Esophagus (tissue), 2 donors: ENCODE results near the gene RPS19BP1. TPM values are rescaled to one million over a fixed set of nuclear protein-coding genes. Genes with fewer than 3 reads are reported as not detected.

Experiments used
- H3K27ac ChIP-seq, 2 donors: one replicate each; pipeline ENCODE4 v1.5.1; 2013; ENCODE audit warnings: low read depth in 2 of 2, mild to moderate bottlenecking in 2 of 2, inconsistent platforms in 1 of 2, low read length in 1 of 2, moderate library complexity in 1 of 2
- H3K27me3 ChIP-seq, 2 donors: one replicate each; pipeline ENCODE4 v1.6.1; 2013; ENCODE audit warnings: low read length in 2 of 2, control low read depth in 1 of 2, mild to moderate bottlenecking in 1 of 2; ENCODE audit not compliant: insufficient read depth in 2 of 2, control insufficient read depth in 1 of 2
- H3K36me3 ChIP-seq, 2 donors: one replicate each; pipeline ENCODE4 v1.6.1; 2013; ENCODE audit warnings: low read length in 1 of 2; ENCODE audit not compliant: control insufficient read depth in 2 of 2, insufficient read depth in 2 of 2
- H3K4me1 ChIP-seq, 2 donors: one replicate each; pipeline ENCODE4 v1.6.1; 2013; ENCODE audit warnings: low read length in 1 of 2; ENCODE audit not compliant: control insufficient read depth in 2 of 2, insufficient read depth in 2 of 2
- H3K4me3 ChIP-seq, 2 donors: one replicate each; pipeline ENCODE4 v1.5.1; 2013; ENCODE audit warnings: low read length in 2 of 2, mild to moderate bottlenecking in 2 of 2, low read depth in 1 of 2, moderate library complexity in 1 of 2
- H3K9me3 ChIP-seq, 2 donors: one replicate each; pipeline ENCODE4 v1.6.1; 2013; ENCODE audit warnings: mild to moderate bottlenecking in 2 of 2, low read depth in 1 of 2, low read length in 1 of 2, moderate library complexity in 1 of 2; ENCODE audit not compliant: control insufficient read depth in 2 of 2, insufficient read depth in 1 of 2
- WGBS, 2 donors: extraction: QIAGEN DNeasy Blood & Tissue Kit; methylation state at CpG; one replicate each; pipeline ENCODE4 v1.1.7; 2013; 5-methylcytosine and 5-hydroxymethylcytosine counted together
- polyA plus RNA-seq, 2 donors: library from polyadenylated mRNA; stranded (reverse); fragments of 200-250 nt; gene quantifications; one replicate each; pipeline ENCODE4 v1.2.3, GENCODE V29; 2013
- donor health status: healthy with polysubstance abuse.
- donor health status: Bipolar disorder and iron deficiency.

The RPS19BP1 gene
- polyA plus RNA-seq, 2 donors = 94.0 to 116 TPM

DNA sequence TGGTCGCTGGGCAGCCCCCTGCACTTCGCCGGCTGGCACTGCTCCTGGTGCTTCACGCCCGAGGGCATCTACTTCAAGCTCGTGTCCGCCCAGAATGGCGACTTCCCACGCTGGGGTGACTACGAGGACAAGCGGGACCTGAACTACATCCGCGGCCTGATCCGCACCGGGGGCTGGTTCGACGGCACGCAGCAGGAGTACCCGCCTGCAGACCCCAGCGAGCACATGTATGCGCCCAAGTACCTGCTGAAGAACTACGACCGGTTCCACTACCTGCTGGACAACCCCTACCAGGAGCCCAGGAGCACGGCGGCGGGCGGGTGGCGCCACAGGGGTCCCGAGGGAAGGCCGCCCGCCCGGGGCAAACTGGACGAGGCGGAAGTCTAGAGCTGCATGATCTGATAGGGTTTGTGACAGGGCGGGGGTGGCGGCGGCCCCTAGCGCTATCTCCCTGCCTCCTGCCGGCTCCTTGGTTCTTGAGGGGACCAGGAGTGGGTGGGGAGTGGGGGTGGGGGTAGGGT, 43.9 kb downstream of the RPS19BP1 start:
- 91 to 92% methylated on average over 39 of the region's 39 CpGs for WGBS, 2 donors
- no peak overlapping the region for H3K4me3 ChIP-seq
- H3K4me1 ChIP-seq = peaks cover 0 to 7% of the 10 kb centered on the region in 2 donors
- no peak overlapping the region for H3K27ac ChIP-seq
- no peaks in the 10 kb centered on the region for H3K9me3 ChIP-seq
- H3K27me3 ChIP-seq = no peaks in the 10 kb centered on the region
- H3K36me3 ChIP-seq = no peaks in the 10 kb centered on the region

- H3K9me3 ChIP-seq = no peaks in the 10 kb centered on the region
- no peak overlapping the region for H3K27ac ChIP-seq
- no peaks in the 10 kb centered on the region for H3K27me3 ChIP-seq
- WGBS, 2 donors = 95% methylated on average over 70 of the region's 70 CpGs
- peaks cover 0 to 7% of the 10 kb centered on the region in 2 donors for H3K4me1 ChIP-seq
- no peaks in the 10 kb centered on the region for H3K36me3 ChIP-seq
- no peak overlapping the region for H3K4me3 ChIP-seq
These were observed 44.6 kb downstream of the RPS19BP1 start for GRCh38 chr22:39487826-39488520.

DNA sequence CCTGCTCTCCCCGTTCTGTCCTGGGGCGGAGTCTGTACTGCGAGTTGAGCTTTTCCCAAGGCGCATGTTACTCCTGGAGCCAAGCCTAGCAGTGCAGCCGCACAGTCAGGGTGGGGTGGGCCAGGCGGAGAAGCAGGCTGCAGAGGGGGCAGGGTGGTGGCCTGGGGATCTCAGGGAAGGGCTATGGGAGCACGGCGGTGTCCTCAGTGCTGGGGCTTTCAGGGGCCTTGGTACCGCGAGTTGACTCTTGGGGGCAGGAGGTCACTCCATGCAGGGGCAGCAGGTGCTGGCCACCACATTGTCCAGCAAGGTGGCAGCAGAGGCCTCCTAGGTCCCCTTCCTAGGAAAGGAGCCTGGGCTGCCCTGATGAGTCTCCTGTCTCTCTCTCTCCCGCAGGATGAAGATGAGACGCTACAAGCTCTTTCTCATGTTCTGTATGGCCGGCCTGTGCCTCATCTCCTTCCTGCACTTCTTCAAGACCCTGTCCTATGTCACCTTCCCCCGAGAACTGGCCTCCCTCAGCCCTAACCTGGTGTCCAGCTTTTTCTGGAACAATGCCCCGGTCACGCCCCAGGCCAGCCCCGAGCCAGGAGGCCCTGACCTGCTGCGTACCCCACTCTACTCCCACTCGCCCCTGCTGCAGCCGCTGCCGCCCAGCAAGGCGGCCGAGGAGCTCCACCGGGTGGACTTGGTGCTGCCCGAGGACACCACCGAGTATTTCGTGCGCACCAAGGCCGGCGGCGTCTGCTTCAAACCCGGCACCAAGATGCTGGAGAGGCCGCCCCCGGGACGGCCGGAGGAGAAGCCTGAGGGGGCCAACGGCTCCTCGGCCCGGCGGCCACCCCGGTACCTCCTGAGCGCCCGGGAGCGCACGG, 45.4 kb downstream of the RPS19BP1 start:
- Histone ChIP-seq H3K27me3 (no peaks in the 10 kb centered on the region), H3K4me3 (no peak overlapping the region), H3K36me3 (no peaks in the 10 kb centered on the region), H3K9me3 (no peaks in the 10 kb centered on the region), H3K4me1 (peaks cover 0 to 7% of the 10 kb centered on the region in 2 donors), H3K27ac (no peak overlapping the region)
- 81 to 85% methylated on average over 40 to 45 of the region's 45 CpGs for WGBS, 2 donors

GRCh38 chr22:39482768-39483167, 49.8 kb downstream of the RPS19BP1 start:
- Histone ChIP-seq H3K4me3 (no peak overlapping the region), H3K27ac (no peak overlapping the region), H3K4me1 (peaks cover 0 to 5% of the 10 kb centered on the region in 2 donors), H3K36me3 (no peaks in the 10 kb centered on the region), H3K9me3 (no peaks in the 10 kb centered on the region), H3K27me3 (no peaks in the 10 kb centered on the region)
- 45 to 62% methylated on average over 3 of the region's 3 CpGs for WGBS, 2 donors

GRCh38 chr22:39481595-39481994, 51.0 kb downstream of the RPS19BP1 start:
- no peaks in the 10 kb centered on the region for H3K27me3 ChIP-seq
- H3K4me3 ChIP-seq = no peak overlapping the region
- H3K36me3 ChIP-seq = no peaks in the 10 kb centered on the region
- 91 to 93% methylated on average over 5 of the region's 5 CpGs for WGBS, 2 donors
- H3K27ac ChIP-seq = no peak overlapping the region
- H3K4me1 ChIP-seq = peaks cover 0 to 5% of the 10 kb centered on the region in 2 donors
- H3K9me3 ChIP-seq = no peaks in the 10 kb centered on the region

DNA sequence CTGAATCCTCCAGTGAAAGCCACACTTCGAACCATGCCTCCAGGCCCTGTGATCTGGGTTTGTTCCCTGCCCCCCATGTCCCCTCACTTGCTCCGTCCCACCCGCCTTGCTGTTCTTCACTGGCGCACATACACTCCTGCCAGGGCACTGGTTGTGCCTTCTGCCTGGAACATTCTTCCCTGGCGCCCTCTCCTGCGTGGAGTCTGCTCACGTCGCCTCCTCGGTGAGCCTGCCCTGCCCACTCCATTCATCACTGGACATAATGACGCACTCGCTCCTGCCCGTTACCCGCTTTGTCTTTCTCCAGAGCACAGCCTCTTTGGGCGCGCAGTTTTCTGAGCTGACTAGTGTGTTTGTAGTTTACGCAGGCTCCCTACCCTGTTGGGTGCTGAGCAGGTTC, 51.5 kb downstream of the RPS19BP1 start:
- H3K4me1 ChIP-seq = peaks cover 0 to 5% of the 10 kb centered on the region in 2 donors
- 91 to 93% methylated on average over 16 of the region's 16 CpGs for WGBS, 2 donors
- H3K36me3 ChIP-seq = no peaks in the 10 kb centered on the region
- H3K27me3 ChIP-seq = no peaks in the 10 kb centered on the region
- H3K4me3 ChIP-seq = no peak overlapping the region
- H3K27ac ChIP-seq = no peak overlapping the region
- H3K9me3 ChIP-seq = no peaks in the 10 kb centered on the region

DNA sequence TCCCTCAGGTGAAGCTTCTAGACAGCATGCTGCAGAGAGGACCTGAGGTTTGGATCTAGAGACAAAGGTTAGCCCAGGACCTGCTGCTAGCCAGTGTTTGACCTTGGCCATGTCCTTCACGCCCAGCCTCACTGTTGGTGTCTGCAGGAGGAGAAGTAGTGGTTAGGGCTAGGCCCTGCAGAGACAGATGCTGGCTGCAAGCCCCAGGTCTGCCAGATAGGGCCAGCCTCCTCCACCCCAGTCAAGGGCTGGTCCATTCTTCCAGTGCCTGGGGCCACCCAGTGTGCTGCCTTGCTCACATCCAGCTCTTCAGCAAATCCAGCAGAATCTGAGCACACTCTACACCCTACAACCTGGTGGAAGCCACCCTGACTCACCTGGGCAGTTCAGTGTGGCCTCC, 52.0 kb downstream of the RPS19BP1 start:
- H3K36me3 ChIP-seq = no peaks in the 10 kb centered on the region
- no peak overlapping the region for H3K27ac ChIP-seq
- no peaks in the 10 kb centered on the region for H3K9me3 ChIP-seq
- WGBS, 2 donors = 75 to 85% methylated on average over 1 of the region's 1 CpG
- H3K27me3 ChIP-seq = no peaks in the 10 kb centered on the region
- H3K4me3 ChIP-seq = no peak overlapping the region
- peaks cover 0 to 5% of the 10 kb centered on the region in 2 donors for H3K4me1 ChIP-seq

- no peaks in the 10 kb centered on the region for H3K27me3 ChIP-seq
- 68 to 76% methylated on average over 3 of the region's 3 CpGs for WGBS, 2 donors
- H3K27ac ChIP-seq = no peak overlapping the region
- no peaks in the 10 kb centered on the region for H3K9me3 ChIP-seq
- peaks cover 0 to 5% of the 10 kb centered on the region in 2 donors for H3K4me1 ChIP-seq
- no peaks in the 10 kb centered on the region for H3K36me3 ChIP-seq
- no peak overlapping the region for H3K4me3 ChIP-seq
These were observed 53.3 kb downstream of the RPS19BP1 start for GRCh38 chr22:39479254-39479653.
